Measurements from ENCODE around the gene ADAM21. TPM values are rescaled to one million over a fixed set of nuclear protein-coding genes. Genes with fewer than 3 reads are reported as not detected.

The ADAM21 gene
- total RNA-seq, 4 donors from 2014 or later: 0.07 TPM; not detected in 3

Small RNAs within 50 kb of the gene (small RNA-seq; reads per million reads assigned to genes)
- not detected for gene RNU6-659P

Other genes starting within 250 kb of the ADAM21 start
- 10 to 100 TPM; 20.6 to 47.8 (median 34.8) TPM for gene COX16, start 92.5 kb upstream of the ADAM21 start, total RNA-seq
- 10 to 100 TPM; 11.8 to 51.7 (median 32.3) TPM for gene SYNJ2BP, start 35.1 kb upstream of the ADAM21 start, total RNA-seq
- gene ADAM20, start 82.8 kb downstream of the ADAM21 start, total RNA-seq: 1 to 10 TPM in 2 of 4 donors, under 1 TPM in 1, not detected in 1; 0.51 to 4.5 (median 1.7) TPM
- 10 to 100 TPM; 27.6 to 71.8 (median 45.9) TPM for gene MED6, start 148.5 kb downstream of the ADAM21 start, total RNA-seq
- 1 to 10 TPM in 1 of 4 donors, under 1 TPM in 2, not detected in 1; 0.18 to 1.2 (median 0.26) TPM for gene TTC9, start 189.7 kb downstream of the ADAM21 start, total RNA-seq